ENCODE data around the gene EXPH5. TPM values are rescaled to one million over a fixed set of nuclear protein-coding genes. Genes with fewer than 3 reads are reported as not detected.
A peak's percentile ranks its signal among the peaks of the same experiment; 100 is the strongest.

The EXPH5 gene
- total RNA-seq, 2 donors from 2014 or later: 2.4 to 6.0 TPM

GRCh38 chr11:108498816-108499408 lies 94.7 kb downstream of the EXPH5 start:
- Mint-ChIP-seq H3K36me3 (ENCODE audit: low read depth) (peaks cover 5% of the 10 kb centered on the region), H3K9me3 (no peaks in the 10 kb centered on the region), H3K4me1 (peaks cover 11% of the 10 kb centered on the region), H3K27me3 (no peaks in the 10 kb centered on the region), H3K27ac (peak overlapping the region; percentile 92), H3K4me3 (peak overlapping the region; percentile 82)
- no peak for ATAC-seq (replicated peaks)

GRCh38 chr11:108498046-108498815 lies 95.3 kb downstream of the EXPH5 start, which contains the start of gene POGLUT3:
Gene POGLUT3, minus strand, starts transcription at chr11:108498384. Its CDS starts 18 bp downstream, at chr11:108498366.
- Mint-ChIP-seq H3K27ac (peak within 1 kb of the TSS; percentile 92), H3K9me3 (no peaks in the 10 kb centered on the region), H3K4me1 (peaks cover 11% of the 10 kb centered on the region), H3K36me3 (ENCODE audit: low read depth) (peaks cover 5% of the 10 kb centered on the region), H3K27me3 (no peaks in the 10 kb centered on the region), H3K4me3 (peak within 1 kb of the TSS; percentile 82)
- peak; percentile 54 for ATAC-seq (replicated peaks)

GRCh38 chr11:108497317-108498045 lies 96.1 kb downstream of the EXPH5 start:
- peaks cover 11% of the 10 kb centered on the region for H3K4me1 Mint-ChIP-seq
- H3K27me3 Mint-ChIP-seq: no peaks in the 10 kb centered on the region
- H3K27ac Mint-ChIP-seq: peak overlapping the region; percentile 87
- H3K4me3 Mint-ChIP-seq: peak overlapping the region; percentile 82
- peaks cover 5% of the 10 kb centered on the region for H3K36me3 Mint-ChIP-seq (ENCODE audit: low read depth)
- no peaks in the 10 kb centered on the region for H3K9me3 Mint-ChIP-seq
- peak; percentile 96 for ATAC-seq (replicated peaks)

GRCh38 chr11:108496643-108497256 lies 96.8 kb downstream of the EXPH5 start:
- Mint-ChIP-seq H3K36me3 (ENCODE audit: low read depth) (peaks cover 5% of the 10 kb centered on the region), H3K4me3 (peak overlapping the region; percentile 82), H3K4me1 (peaks cover 11% of the 10 kb centered on the region), H3K27ac (peak overlapping the region; percentile 87), H3K27me3 (no peaks in the 10 kb centered on the region), H3K9me3 (no peaks in the 10 kb centered on the region)
- no peak for ATAC-seq (replicated peaks)

- no peak for ATAC-seq (replicated peaks)
- H3K9me3 Mint-ChIP-seq: no peaks in the 10 kb centered on the region
- no peak overlapping the region for H3K4me3 Mint-ChIP-seq
- H3K36me3 Mint-ChIP-seq (ENCODE audit: low read depth): peaks cover 5% of the 10 kb centered on the region
- H3K4me1 Mint-ChIP-seq: peaks cover 11% of the 10 kb centered on the region
- no peaks in the 10 kb centered on the region for H3K27me3 Mint-ChIP-seq
- no peak overlapping the region for H3K27ac Mint-ChIP-seq
Measured at GRCh38 chr11:108495326-108495725, 98.2 kb downstream of the EXPH5 start.

- Mint-ChIP-seq H3K4me3 (no peak overlapping the region), H3K27ac (peak overlapping the region; percentile 25), H3K27me3 (no peaks in the 10 kb centered on the region), H3K4me1 (peaks cover 11% of the 10 kb centered on the region), H3K36me3 (ENCODE audit: low read depth) (peaks cover 11% of the 10 kb centered on the region), H3K9me3 (no peaks in the 10 kb centered on the region)
- ATAC-seq (replicated peaks): no peak
Measured at GRCh38 chr11:108494182-108494581, 99.4 kb downstream of the EXPH5 start.

GRCh38 chr11:108491936-108492335 lies 101.6 kb downstream of the EXPH5 start:
- Mint-ChIP-seq H3K4me3 (no peak overlapping the region), H3K27ac (no peak overlapping the region), H3K9me3 (no peaks in the 10 kb centered on the region), H3K4me1 (peaks cover 9% of the 10 kb centered on the region), H3K27me3 (no peaks in the 10 kb centered on the region), H3K36me3 (ENCODE audit: low read depth) (peaks cover 26% of the 10 kb centered on the region)
- ATAC-seq (replicated peaks): no peak

GRCh38 chr11:108486828-108487227 lies 106.7 kb downstream of the EXPH5 start:
- ATAC-seq (replicated peaks): no peak
- Mint-ChIP-seq H3K9me3 (no peaks in the 10 kb centered on the region), H3K4me1 (no peaks in the 10 kb centered on the region), H3K27me3 (no peaks in the 10 kb centered on the region), H3K4me3 (no peak overlapping the region), H3K27ac (peak overlapping the region; percentile 13), H3K36me3 (ENCODE audit: low read depth) (peaks cover 68% of the 10 kb centered on the region)

- Mint-ChIP-seq H3K9me3 (no peaks in the 10 kb centered on the region), H3K36me3 (ENCODE audit: low read depth) (peaks cover 73% of the 10 kb centered on the region), H3K27me3 (no peaks in the 10 kb centered on the region), H3K4me1 (no peaks in the 10 kb centered on the region), H3K27ac (peak overlapping the region; percentile 13), H3K4me3 (no peak overlapping the region)
- no peak for ATAC-seq (replicated peaks)
Measured at GRCh38 chr11:108486331-108486730, 107.2 kb downstream of the EXPH5 start.

- ATAC-seq (replicated peaks): no peak
- no peaks in the 10 kb centered on the region for H3K27me3 Mint-ChIP-seq
- H3K4me1 Mint-ChIP-seq: no peaks in the 10 kb centered on the region
- peak overlapping the region; percentile 28 for H3K27ac Mint-ChIP-seq
- H3K36me3 Mint-ChIP-seq (ENCODE audit: low read depth): peaks cover 68% of the 10 kb centered on the region
- no peak overlapping the region for H3K4me3 Mint-ChIP-seq
- no peaks in the 10 kb centered on the region for H3K9me3 Mint-ChIP-seq
Measured at GRCh38 chr11:108483163-108483562, 110.4 kb downstream of the EXPH5 start.

- Mint-ChIP-seq H3K4me1 (no peaks in the 10 kb centered on the region), H3K27ac (no peak overlapping the region), H3K9me3 (no peaks in the 10 kb centered on the region), H3K4me3 (no peak overlapping the region), H3K27me3 (no peaks in the 10 kb centered on the region), H3K36me3 (ENCODE audit: low read depth) (peaks cover 46% of the 10 kb centered on the region)
- ATAC-seq (replicated peaks): no peak
Measured at GRCh38 chr11:108474664-108475463, 118.7 kb downstream of the EXPH5 start.

GRCh38 chr11:108472681-108473080 lies 120.9 kb downstream of the EXPH5 start:
- Mint-ChIP-seq H3K36me3 (ENCODE audit: low read depth) (peaks cover 33% of the 10 kb centered on the region), H3K9me3 (no peaks in the 10 kb centered on the region), H3K27me3 (no peaks in the 10 kb centered on the region), H3K4me3 (no peak overlapping the region), H3K27ac (no peak overlapping the region), H3K4me1 (no peaks in the 10 kb centered on the region)
- ATAC-seq (replicated peaks): no peak

GRCh38 chr11:108468478-108468864 lies 125.1 kb downstream of the EXPH5 start:
- no peaks in the 10 kb centered on the region for H3K9me3 Mint-ChIP-seq
- no peaks in the 10 kb centered on the region for H3K27me3 Mint-ChIP-seq
- no peak for ATAC-seq (replicated peaks)
- H3K4me3 Mint-ChIP-seq: peak overlapping the region; percentile 98
- no peak overlapping the region for H3K27ac Mint-ChIP-seq
- H3K36me3 Mint-ChIP-seq (ENCODE audit: low read depth): peaks cover 7% of the 10 kb centered on the region
- H3K4me1 Mint-ChIP-seq: peaks cover 6% of the 10 kb centered on the region
